ENCODE results near the gene TANGO2. TPM values are rescaled to one million over a fixed set of nuclear protein-coding genes. Genes with fewer than 3 reads are reported as not detected.

Gene TANGO2
- total RNA-seq, 1 experiment from 2014 or later = 17.0 TPM

DNA sequence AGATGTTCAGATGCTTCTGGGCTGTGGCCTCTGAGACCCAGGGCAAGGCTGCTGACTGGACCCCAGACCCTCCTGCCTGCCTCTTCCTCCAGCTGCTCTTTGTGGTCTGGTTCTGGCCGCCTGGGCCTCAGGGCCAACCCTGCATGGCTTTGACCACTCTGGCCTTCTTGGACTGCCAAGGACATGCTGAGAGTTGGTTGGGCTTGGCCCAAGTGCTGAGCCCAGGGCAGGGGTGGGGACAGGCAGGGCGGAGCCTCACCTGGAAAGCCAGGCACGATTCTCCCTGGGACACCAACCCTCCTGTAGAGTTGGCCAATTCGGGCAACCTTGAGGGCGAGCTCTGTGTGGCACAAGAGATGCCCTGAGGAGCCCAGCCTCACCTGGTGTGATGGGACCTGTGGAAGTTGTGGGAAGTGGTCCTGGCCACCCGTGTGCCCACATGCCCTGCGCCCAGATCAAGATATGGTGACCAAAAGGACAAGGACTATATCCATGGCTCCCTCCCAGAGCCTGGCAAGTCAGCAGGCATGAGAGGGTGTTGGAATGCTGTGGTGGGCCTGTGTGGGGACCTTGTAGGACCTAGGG lies 11.6 kb downstream of the TANGO2 start:
- no peak overlapping the region for H3K9ac ChIP-seq (ENCODE audit: low read length)
- no peaks in the 10 kb centered on the region for H4K20me1 ChIP-seq (ENCODE audit: insufficient read depth)

More for the DNA sequence above, 11.6 kb downstream of the TANGO2 start:
- Histone ChIP-seq H2AFZ (ENCODE audit: low read depth, low read length, poor library complexity, severe bottlenecking) (no peak overlapping the region), H3K4me2 (ENCODE audit: low read length) (no peak overlapping the region; the same call in 1 of the 2 replicates), H3K4me1 (ENCODE audit: control insufficient read depth in 1 of 2, insufficient read depth in 2 of 2, low read length in 2 of 2) (peaks cover 2 to 14% of the 10 kb centered on the region in 2 experiments; a peak in 3 of 4 replicates), H3K9me2 (ENCODE audit: insufficient read depth) (no peaks in the 10 kb centered on the region), H3K9me3 (ENCODE audit: control insufficient read depth in 1 of 2, insufficient read depth in 1 of 2, low read depth in 1 of 2, low read length in 2 of 2) (no peaks in the 10 kb centered on the region), H3K79me2 (ENCODE audit: insufficient read depth, low read length) (no peaks in the 10 kb centered on the region), H3K4me3 (replicated peaks in 1 of 2; ENCODE audit: low read depth in 1 of 2, low read length in 2 of 2) (no peak overlapping the region), H3K27ac (ENCODE audit: low read depth, low read length) (no peak overlapping the region), H3K27me3 (ENCODE audit: insufficient read depth, low read length) (no peaks in the 10 kb centered on the region), H3K36me3 (ENCODE audit: control insufficient read depth in 1 of 2, insufficient read depth in 2 of 2, low read length in 2 of 2) (no peaks in the 10 kb centered on the region)
- ChIA-PET RAD21 (ENCODE audit: low non-redundant PET in 1 of 2, low total read pairs in 2 of 2, uncharacterized antibody in 2 of 2, unreplicated experiment in 2 of 2) (no interaction called here), CTCF (no interaction called here), POLR2A (no interaction called here)
- TF ChIP-seq, protein P1, sequence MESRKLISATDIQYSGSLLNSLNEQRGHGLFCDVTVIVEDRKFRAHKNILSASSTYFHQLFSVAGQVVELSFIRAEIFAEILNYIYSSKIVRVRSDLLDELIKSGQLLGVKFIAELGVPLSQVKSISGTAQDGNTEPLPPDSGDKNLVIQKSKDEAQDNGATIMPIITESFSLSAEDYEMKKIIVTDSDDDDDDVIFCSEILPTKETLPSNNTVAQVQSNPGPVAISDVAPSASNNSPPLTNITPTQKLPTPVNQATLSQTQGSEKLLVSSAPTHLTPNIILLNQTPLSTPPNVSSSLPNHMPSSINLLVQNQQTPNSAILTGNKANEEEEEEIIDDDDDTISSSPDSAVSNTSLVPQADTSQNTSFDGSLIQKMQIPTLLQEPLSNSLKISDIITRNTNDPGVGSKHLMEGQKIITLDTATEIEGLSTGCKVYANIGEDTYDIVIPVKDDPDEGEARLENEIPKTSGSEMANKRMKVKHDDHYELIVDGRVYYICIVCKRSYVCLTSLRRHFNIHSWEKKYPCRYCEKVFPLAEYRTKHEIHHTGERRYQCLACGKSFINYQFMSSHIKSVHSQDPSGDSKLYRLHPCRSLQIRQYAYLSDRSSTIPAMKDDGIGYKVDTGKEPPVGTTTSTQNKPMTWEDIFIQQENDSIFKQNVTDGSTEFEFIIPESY (IDR thresholded peaks at IDR 0.05; ENCODE audit: extremely low read depth, insufficient replicate concordance, low read length) = no peak
- no peak for TF ChIP-seq POLR2AphosphoS5 (IDR thresholded peaks at IDR 0.05; ENCODE audit: low read depth, low read length)
- no peak for TF ChIP-seq TCF7L2 (IDR thresholded peaks at IDR 0.05; ENCODE audit: borderline replicate concordance, extremely low read depth, insufficient read depth, insufficient read length)
- no peak for TF ChIP-seq SP1 (IDR thresholded peaks at IDR 0.05; ENCODE audit: low read depth)
- TF ChIP-seq ZNF274 (IDR thresholded peaks at IDR 0.05; ENCODE audit: low read depth, low read length) = no peak
- TF ChIP-seq ELF1 (IDR thresholded peaks at IDR 0.05; ENCODE audit: borderline replicate concordance, low read depth) = no peak
- TF ChIP-seq YY1 (IDR thresholded peaks at IDR 0.05; ENCODE audit: extremely low read depth, insufficient replicate concordance, low read depth, low read length) = no peak
- TF ChIP-seq, protein P2, sequence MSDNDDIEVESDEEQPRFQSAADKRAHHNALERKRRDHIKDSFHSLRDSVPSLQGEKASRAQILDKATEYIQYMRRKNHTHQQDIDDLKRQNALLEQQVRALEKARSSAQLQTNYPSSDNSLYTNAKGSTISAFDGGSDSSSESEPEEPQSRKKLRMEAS (IDR thresholded peaks at IDR 0.05) = no peak
- TF ChIP-seq EGR1 (IDR thresholded peaks at IDR 0.05; ENCODE audit: low read depth) = no peak
- no peak for TF ChIP-seq EZH2phosphoT487 (IDR thresholded peaks at IDR 0.05; ENCODE audit: borderline replicate concordance)
- TF ChIP-seq POLR2A (IDR thresholded peaks at IDR 0.05; ENCODE audit: borderline replicate concordance, extremely low read depth, insufficient read depth, insufficient read length) = no peak
- TF ChIP-seq, protein P3, sequence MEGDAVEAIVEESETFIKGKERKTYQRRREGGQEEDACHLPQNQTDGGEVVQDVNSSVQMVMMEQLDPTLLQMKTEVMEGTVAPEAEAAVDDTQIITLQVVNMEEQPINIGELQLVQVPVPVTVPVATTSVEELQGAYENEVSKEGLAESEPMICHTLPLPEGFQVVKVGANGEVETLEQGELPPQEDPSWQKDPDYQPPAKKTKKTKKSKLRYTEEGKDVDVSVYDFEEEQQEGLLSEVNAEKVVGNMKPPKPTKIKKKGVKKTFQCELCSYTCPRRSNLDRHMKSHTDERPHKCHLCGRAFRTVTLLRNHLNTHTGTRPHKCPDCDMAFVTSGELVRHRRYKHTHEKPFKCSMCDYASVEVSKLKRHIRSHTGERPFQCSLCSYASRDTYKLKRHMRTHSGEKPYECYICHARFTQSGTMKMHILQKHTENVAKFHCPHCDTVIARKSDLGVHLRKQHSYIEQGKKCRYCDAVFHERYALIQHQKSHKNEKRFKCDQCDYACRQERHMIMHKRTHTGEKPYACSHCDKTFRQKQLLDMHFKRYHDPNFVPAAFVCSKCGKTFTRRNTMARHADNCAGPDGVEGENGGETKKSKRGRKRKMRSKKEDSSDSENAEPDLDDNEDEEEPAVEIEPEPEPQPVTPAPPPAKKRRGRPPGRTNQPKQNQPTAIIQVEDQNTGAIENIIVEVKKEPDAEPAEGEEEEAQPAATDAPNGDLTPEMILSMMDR (IDR thresholded peaks at IDR 0.05 in 2 of 3, conservative IDR thresholded peaks at IDR 0.05 in 1 of 3; ENCODE audit: borderline replicate concordance in 1 of 3, insufficient read depth in 1 of 3, low read depth in 2 of 3, low read length in 2 of 3) = no peak
- TF ChIP-seq CEBPB (IDR thresholded peaks at IDR 0.05; ENCODE audit: low read depth) = no peak
- TF ChIP-seq RAD21 (IDR thresholded peaks at IDR 0.05; ENCODE audit: low read depth) = no peak
- TF ChIP-seq SIN3A (IDR thresholded peaks at IDR 0.05; ENCODE audit: low read depth) = no peak
- TF ChIP-seq ZFX (IDR thresholded peaks at IDR 0.05) = no peak
- TF ChIP-seq, protein P4, sequence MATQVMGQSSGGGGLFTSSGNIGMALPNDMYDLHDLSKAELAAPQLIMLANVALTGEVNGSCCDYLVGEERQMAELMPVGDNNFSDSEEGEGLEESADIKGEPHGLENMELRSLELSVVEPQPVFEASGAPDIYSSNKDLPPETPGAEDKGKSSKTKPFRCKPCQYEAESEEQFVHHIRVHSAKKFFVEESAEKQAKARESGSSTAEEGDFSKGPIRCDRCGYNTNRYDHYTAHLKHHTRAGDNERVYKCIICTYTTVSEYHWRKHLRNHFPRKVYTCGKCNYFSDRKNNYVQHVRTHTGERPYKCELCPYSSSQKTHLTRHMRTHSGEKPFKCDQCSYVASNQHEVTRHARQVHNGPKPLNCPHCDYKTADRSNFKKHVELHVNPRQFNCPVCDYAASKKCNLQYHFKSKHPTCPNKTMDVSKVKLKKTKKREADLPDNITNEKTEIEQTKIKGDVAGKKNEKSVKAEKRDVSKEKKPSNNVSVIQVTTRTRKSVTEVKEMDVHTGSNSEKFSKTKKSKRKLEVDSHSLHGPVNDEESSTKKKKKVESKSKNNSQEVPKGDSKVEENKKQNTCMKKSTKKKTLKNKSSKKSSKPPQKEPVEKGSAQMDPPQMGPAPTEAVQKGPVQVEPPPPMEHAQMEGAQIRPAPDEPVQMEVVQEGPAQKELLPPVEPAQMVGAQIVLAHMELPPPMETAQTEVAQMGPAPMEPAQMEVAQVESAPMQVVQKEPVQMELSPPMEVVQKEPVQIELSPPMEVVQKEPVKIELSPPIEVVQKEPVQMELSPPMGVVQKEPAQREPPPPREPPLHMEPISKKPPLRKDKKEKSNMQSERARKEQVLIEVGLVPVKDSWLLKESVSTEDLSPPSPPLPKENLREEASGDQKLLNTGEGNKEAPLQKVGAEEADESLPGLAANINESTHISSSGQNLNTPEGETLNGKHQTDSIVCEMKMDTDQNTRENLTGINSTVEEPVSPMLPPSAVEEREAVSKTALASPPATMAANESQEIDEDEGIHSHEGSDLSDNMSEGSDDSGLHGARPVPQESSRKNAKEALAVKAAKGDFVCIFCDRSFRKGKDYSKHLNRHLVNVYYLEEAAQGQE (IDR thresholded peaks at IDR 0.05; ENCODE audit: low read depth) = no peak
- no peak for TF ChIP-seq SRF (IDR thresholded peaks at IDR 0.05; ENCODE audit: low read depth)
- TF ChIP-seq, protein P5, sequence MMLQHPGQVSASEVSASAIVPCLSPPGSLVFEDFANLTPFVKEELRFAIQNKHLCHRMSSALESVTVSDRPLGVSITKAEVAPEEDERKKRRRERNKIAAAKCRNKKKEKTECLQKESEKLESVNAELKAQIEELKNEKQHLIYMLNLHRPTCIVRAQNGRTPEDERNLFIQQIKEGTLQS (IDR thresholded peaks at IDR 0.05) = no peak
- no peak for TF ChIP-seq FOSL1 (IDR thresholded peaks at IDR 0.05; ENCODE audit: low read depth)
- DNase-seq (ENCODE audit: low read depth, low spot score) (no peak), ATAC-seq (no peak; the same call in 1 of the 2 replicates)
- BruUV-seq (replicated peaks) = no TSS peak
- intact Hi-C loops (cut with micrococcal nuclease) = no loop called here

All from HCT116 (cell line).